ENCODE results near the gene CYP2J2. TPM values are rescaled to one million over a fixed set of nuclear protein-coding genes. Genes with fewer than 3 reads are reported as not detected.

The CYP2J2 gene
- total RNA-seq, 1 experiment from 2014 or later, result 0.46 TPM

- no peak for TF ChIP-seq AR (CRISPR knock-in tag; IDR thresholded peaks at IDR 0.05)
- TF ChIP-seq IRF2 (CRISPR knock-in tag; IDR thresholded peaks at IDR 0.05; ENCODE audit: borderline replicate concordance, low read depth), result no peak
- no peak for TF ChIP-seq SMAD4 (CRISPR knock-in tag; IDR thresholded peaks at IDR 0.05)
- no peak for TF ChIP-seq ATF1 (CRISPR knock-in tag; IDR thresholded peaks at IDR 0.05)
- no peak for TF ChIP-seq MLX (CRISPR knock-in tag; IDR thresholded peaks at IDR 0.05)
These were observed 74.5 kb downstream of the CYP2J2 start (continued) for GRCh38 chr1:59852117-59852516.

- Mint-ChIP-seq H3K9me3 (peaks cover 6% of the 10 kb centered on the region), H3K4me3 (no peak overlapping the region), H3K27me3 (ENCODE audit: low read depth) (no peaks in the 10 kb centered on the region), H3K27ac (no peak overlapping the region), H3K4me1 (no peaks in the 10 kb centered on the region), H3K36me3 (peaks cover 46% of the 10 kb centered on the region)
- TF ChIP-seq JUN (CRISPR knock-in tag; IDR thresholded peaks at IDR 0.05) (no peak), ATF1 (CRISPR knock-in tag; IDR thresholded peaks at IDR 0.05) (no peak), MLX (CRISPR knock-in tag; IDR thresholded peaks at IDR 0.05) (no peak), ATF6 (CRISPR knock-in tag; IDR thresholded peaks at IDR 0.05) (no peak)
- TF ChIP-seq, protein P1, sequence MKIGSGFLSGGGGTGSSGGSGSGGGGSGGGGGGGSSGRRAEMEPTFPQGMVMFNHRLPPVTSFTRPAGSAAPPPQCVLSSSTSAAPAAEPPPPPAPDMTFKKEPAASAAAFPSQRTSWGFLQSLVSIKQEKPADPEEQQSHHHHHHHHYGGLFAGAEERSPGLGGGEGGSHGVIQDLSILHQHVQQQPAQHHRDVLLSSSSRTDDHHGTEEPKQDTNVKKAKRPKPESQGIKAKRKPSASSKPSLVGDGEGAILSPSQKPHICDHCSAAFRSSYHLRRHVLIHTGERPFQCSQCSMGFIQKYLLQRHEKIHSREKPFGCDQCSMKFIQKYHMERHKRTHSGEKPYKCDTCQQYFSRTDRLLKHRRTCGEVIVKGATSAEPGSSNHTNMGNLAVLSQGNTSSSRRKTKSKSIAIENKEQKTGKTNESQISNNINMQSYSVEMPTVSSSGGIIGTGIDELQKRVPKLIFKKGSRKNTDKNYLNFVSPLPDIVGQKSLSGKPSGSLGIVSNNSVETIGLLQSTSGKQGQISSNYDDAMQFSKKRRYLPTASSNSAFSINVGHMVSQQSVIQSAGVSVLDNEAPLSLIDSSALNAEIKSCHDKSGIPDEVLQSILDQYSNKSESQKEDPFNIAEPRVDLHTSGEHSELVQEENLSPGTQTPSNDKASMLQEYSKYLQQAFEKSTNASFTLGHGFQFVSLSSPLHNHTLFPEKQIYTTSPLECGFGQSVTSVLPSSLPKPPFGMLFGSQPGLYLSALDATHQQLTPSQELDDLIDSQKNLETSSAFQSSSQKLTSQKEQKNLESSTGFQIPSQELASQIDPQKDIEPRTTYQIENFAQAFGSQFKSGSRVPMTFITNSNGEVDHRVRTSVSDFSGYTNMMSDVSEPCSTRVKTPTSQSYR (CRISPR knock-in tag; IDR thresholded peaks at IDR 0.05), result no peak
- POLR2A ChIA-PET, result no interaction called here
- CTCF ChIA-PET, result no interaction called here
- DNase-seq (ENCODE audit: low spot score) (no peak), ATAC-seq (no peak)
These were observed 79.7 kb downstream of the CYP2J2 start for GRCh38 chr1:59846895-59847282.

GRCh38 chr1:59846209-59846894 lies 80.2 kb downstream of the CYP2J2 start:
- Mint-ChIP-seq H3K4me1 (no peaks in the 10 kb centered on the region), H3K4me3 (no peak overlapping the region), H3K27me3 (ENCODE audit: low read depth) (no peaks in the 10 kb centered on the region), H3K9me3 (peaks cover 6% of the 10 kb centered on the region), H3K27ac (no peak overlapping the region), H3K36me3 (peaks cover 49% of the 10 kb centered on the region)
- TF ChIP-seq ZNF219 (CRISPR knock-in tag; IDR thresholded peaks at IDR 0.05; ENCODE audit: borderline replicate concordance), result no peak
- DNase-seq (ENCODE audit: low spot score), result no peak
- ATAC-seq, result no peak
- CTCF ChIA-PET, result no interaction called here
- POLR2A ChIA-PET, result no interaction called here

GRCh38 chr1:59845091-59845490 lies 81.5 kb downstream of the CYP2J2 start:
- H3K36me3 Mint-ChIP-seq, result peaks cover 51% of the 10 kb centered on the region
- no peaks in the 10 kb centered on the region for H3K4me1 Mint-ChIP-seq
- H3K27ac Mint-ChIP-seq, result no peak overlapping the region
- peaks cover 2% of the 10 kb centered on the region for H3K9me3 Mint-ChIP-seq
- H3K27me3 Mint-ChIP-seq (ENCODE audit: low read depth), result no peaks in the 10 kb centered on the region
- no peak for DNase-seq (ENCODE audit: low spot score)
- ChIA-PET CTCF (no interaction called here), POLR2A (no interaction called here)
- H3K4me3 Mint-ChIP-seq, result no peak overlapping the region
- no peak for ATAC-seq
- TF ChIP-seq KAT7 (CRISPR knock-in tag; IDR thresholded peaks at IDR 0.05; ENCODE audit: borderline replicate concordance) (no peak), AR (CRISPR knock-in tag; IDR thresholded peaks at IDR 0.05) (no peak), ZNF138 (CRISPR knock-in tag; conservative IDR thresholded peaks at IDR 0.05) (no peak), TEAD1 (CRISPR knock-in tag; IDR thresholded peaks at IDR 0.05) (no peak), FOXP1 (CRISPR knock-in tag; IDR thresholded peaks at IDR 0.05; ENCODE audit: borderline replicate concordance) (no peak), ZNF671 (CRISPR knock-in tag; IDR thresholded peaks at IDR 0.05) (no peak)
- TF ChIP-seq, protein P2, sequence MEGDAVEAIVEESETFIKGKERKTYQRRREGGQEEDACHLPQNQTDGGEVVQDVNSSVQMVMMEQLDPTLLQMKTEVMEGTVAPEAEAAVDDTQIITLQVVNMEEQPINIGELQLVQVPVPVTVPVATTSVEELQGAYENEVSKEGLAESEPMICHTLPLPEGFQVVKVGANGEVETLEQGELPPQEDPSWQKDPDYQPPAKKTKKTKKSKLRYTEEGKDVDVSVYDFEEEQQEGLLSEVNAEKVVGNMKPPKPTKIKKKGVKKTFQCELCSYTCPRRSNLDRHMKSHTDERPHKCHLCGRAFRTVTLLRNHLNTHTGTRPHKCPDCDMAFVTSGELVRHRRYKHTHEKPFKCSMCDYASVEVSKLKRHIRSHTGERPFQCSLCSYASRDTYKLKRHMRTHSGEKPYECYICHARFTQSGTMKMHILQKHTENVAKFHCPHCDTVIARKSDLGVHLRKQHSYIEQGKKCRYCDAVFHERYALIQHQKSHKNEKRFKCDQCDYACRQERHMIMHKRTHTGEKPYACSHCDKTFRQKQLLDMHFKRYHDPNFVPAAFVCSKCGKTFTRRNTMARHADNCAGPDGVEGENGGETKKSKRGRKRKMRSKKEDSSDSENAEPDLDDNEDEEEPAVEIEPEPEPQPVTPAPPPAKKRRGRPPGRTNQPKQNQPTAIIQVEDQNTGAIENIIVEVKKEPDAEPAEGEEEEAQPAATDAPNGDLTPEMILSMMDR (IDR thresholded peaks at IDR 0.05), result no peak

Data from WTC11 (cell line).